Measurements from ENCODE around the gene ATRN. TPM values are rescaled to one million over a fixed set of nuclear protein-coding genes. Genes with fewer than 3 reads are reported as not detected.

Gene ATRN
- total RNA-seq, 2 donors from 2014 or later, result 13.5 to 13.8 TPM

DNA sequence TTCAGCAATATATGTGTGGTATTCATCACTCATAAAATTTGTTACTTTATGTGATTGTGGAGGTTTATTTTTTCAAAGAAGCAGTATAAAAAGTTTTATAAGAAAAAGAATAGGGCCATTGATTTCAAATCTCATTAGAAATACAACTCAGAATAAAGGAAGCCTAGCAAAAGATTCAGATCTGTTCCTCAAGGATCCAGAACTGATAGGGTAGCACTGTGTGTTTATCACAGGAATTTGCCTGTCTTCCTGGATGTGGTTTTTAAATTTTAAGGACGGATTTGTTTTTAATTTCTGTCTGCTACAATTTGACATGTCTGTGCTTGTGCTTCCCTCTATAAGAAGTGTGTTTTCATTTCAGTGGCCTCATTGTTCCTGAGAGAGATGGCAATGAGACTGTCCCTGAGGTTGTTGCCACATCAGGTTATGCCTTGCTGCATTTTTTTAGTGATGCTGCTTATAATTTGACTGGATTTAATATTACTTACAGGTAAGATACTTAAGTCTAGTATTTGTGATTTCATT, 74.6 kb downstream of the ATRN start:
- H3K9me3 ChIP-seq (ENCODE audit: control insufficient read depth, low read length, poor library complexity, severe bottlenecking), result no peaks in the 10 kb centered on the region
- DNase-seq, result no peak
- H3K36me3 Mint-ChIP-seq (ENCODE audit: low read depth), result no peaks in the 10 kb centered on the region
- no peak overlapping the region for H3K4me3 Mint-ChIP-seq
- no peak for ATAC-seq
- peaks cover 7% of the 10 kb centered on the region for H3K4me1 Mint-ChIP-seq
- H3K27me3 Mint-ChIP-seq, result no peaks in the 10 kb centered on the region
- no peak overlapping the region for H3K27ac Mint-ChIP-seq

DNA sequence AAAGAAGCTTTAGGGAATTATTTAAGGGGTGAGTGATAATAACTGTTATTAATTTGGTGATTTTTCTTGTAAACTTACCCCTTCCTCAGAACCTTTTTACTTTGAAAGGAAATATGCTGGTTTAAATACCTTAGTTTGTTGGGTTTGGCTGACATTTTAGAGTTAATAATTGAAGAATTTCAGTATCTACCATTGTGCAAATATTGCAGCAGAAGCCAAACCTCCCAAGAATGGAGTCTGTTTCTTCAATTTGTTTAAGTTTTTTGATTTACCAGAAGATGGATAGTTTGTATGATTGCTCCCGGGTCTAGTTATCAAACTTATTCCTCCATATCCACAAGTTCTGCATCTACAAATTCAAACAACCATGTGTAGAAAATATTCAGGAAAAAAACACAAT, 77.1 kb downstream of the ATRN start:
- DNase-seq, result no peak
- Mint-ChIP-seq H3K4me1 (peaks cover 14% of the 10 kb centered on the region), H3K4me3 (no peak overlapping the region), H3K36me3 (ENCODE audit: low read depth) (peaks cover 7% of the 10 kb centered on the region), H3K27ac (no peak overlapping the region), H3K27me3 (no peaks in the 10 kb centered on the region)
- no peaks in the 10 kb centered on the region for H3K9me3 ChIP-seq (ENCODE audit: control insufficient read depth, low read length, poor library complexity, severe bottlenecking)
- ATAC-seq, result no peak

- no peaks in the 10 kb centered on the region for H3K27me3 Mint-ChIP-seq
- no peaks in the 10 kb centered on the region for H3K9me3 ChIP-seq (ENCODE audit: control insufficient read depth, low read length, poor library complexity, severe bottlenecking)
- DNase-seq (no peak), ATAC-seq (no peak)
- H3K36me3 Mint-ChIP-seq (ENCODE audit: low read depth), result peaks cover 9% of the 10 kb centered on the region
- no peak overlapping the region for H3K4me3 Mint-ChIP-seq
- H3K27ac Mint-ChIP-seq, result no peak overlapping the region
- H3K4me1 Mint-ChIP-seq, result peaks cover 19% of the 10 kb centered on the region
These were observed 80.0 kb downstream of the ATRN start for GRCh38 chr20:3550837-3551236.

- no peak for ATAC-seq
- no peaks in the 10 kb centered on the region for H3K9me3 ChIP-seq (ENCODE audit: control insufficient read depth, low read length, poor library complexity, severe bottlenecking)
- no peak for DNase-seq
- no peak overlapping the region for H3K27ac Mint-ChIP-seq
- no peak overlapping the region for H3K4me3 Mint-ChIP-seq
- H3K4me1 Mint-ChIP-seq, result peaks cover 20% of the 10 kb centered on the region
- no peaks in the 10 kb centered on the region for H3K27me3 Mint-ChIP-seq
- H3K36me3 Mint-ChIP-seq (ENCODE audit: low read depth), result peaks cover 9% of the 10 kb centered on the region
These were observed 81.0 kb downstream of the ATRN start for GRCh38 chr20:3551681-3552434.

DNA sequence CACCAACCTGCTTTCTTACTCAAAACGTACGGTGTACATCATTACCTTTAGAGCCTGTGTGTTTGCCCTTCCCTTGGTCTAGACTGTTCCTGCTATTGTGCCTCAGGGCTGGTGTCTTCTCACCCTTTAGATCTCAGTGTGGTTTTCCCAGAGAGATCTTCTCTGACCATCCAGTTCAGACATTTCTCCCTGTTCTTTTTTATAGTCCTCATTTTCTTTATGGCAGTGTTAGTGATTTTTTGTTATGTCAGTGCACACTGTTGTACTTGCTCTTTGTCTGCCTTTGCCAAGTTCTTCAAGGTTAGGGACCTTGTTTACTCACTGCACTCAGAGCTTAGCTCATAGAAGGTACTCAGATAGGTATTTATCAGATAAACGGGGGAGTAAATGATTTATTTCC, 82.8 kb downstream of the ATRN start:
- Mint-ChIP-seq H3K27me3 (no peaks in the 10 kb centered on the region), H3K4me1 (peaks cover 20% of the 10 kb centered on the region), H3K4me3 (no peak overlapping the region), H3K27ac (no peak overlapping the region), H3K36me3 (ENCODE audit: low read depth) (peaks cover 11% of the 10 kb centered on the region)
- no peak for ATAC-seq
- DNase-seq, result no peak
- no peaks in the 10 kb centered on the region for H3K9me3 ChIP-seq (ENCODE audit: control insufficient read depth, low read length, poor library complexity, severe bottlenecking)

DNA sequence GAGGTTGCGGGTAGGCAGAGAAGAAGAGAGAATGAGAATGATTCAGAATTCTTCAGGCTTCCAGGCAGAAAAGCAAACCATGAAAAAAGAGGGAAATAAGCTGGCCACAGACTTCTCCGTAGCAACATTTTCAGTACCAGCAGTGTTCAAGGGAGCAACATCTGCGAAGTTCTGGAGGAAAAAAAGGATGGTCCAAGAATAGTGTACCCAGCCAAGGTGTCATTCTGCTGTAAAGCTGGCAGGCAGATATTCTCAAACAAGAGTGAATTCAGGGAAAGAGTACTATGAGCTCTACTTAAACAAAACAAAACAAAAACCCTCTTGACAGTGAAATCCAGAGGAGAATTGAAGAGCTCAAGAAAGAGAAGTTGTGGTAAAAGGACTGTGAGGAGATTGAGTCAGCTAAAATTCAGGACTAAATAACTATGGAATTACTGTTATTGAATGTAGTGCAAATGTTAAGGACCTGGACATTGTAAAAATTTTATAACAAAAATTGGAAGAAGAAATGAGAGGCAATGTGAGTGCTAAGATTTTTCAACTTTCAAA, 86.5 kb downstream of the ATRN start:
- Mint-ChIP-seq H3K4me3 (no peak overlapping the region), H3K36me3 (ENCODE audit: low read depth) (peaks cover 6% of the 10 kb centered on the region), H3K4me1 (peaks cover 13% of the 10 kb centered on the region), H3K27ac (no peak overlapping the region), H3K27me3 (no peaks in the 10 kb centered on the region)
- DNase-seq (no peak), ATAC-seq (no peak)
- no peaks in the 10 kb centered on the region for H3K9me3 ChIP-seq (ENCODE audit: control insufficient read depth, low read length, poor library complexity, severe bottlenecking)

GRCh38 chr20:3559231-3559630, 88.4 kb downstream of the ATRN start:
- H3K36me3 Mint-ChIP-seq (ENCODE audit: low read depth), result peaks cover 4% of the 10 kb centered on the region
- H3K9me3 ChIP-seq (ENCODE audit: control insufficient read depth, low read length, poor library complexity, severe bottlenecking), result no peaks in the 10 kb centered on the region
- H3K4me1 Mint-ChIP-seq, result peaks cover 9% of the 10 kb centered on the region
- no peak overlapping the region for H3K4me3 Mint-ChIP-seq
- ATAC-seq (no peak), DNase-seq (no peak)
- no peaks in the 10 kb centered on the region for H3K27me3 Mint-ChIP-seq
- no peak overlapping the region for H3K27ac Mint-ChIP-seq

GRCh38 chr20:3559637-3560036, 88.8 kb downstream of the ATRN start:
- ATAC-seq, result no peak
- no peak overlapping the region for H3K27ac Mint-ChIP-seq
- no peak for DNase-seq
- no peaks in the 10 kb centered on the region for H3K9me3 ChIP-seq (ENCODE audit: control insufficient read depth, low read length, poor library complexity, severe bottlenecking)
- H3K4me3 Mint-ChIP-seq, result no peak overlapping the region
- peaks cover 9% of the 10 kb centered on the region for H3K4me1 Mint-ChIP-seq
- H3K36me3 Mint-ChIP-seq (ENCODE audit: low read depth), result peaks cover 4% of the 10 kb centered on the region
- no peaks in the 10 kb centered on the region for H3K27me3 Mint-ChIP-seq

DNA sequence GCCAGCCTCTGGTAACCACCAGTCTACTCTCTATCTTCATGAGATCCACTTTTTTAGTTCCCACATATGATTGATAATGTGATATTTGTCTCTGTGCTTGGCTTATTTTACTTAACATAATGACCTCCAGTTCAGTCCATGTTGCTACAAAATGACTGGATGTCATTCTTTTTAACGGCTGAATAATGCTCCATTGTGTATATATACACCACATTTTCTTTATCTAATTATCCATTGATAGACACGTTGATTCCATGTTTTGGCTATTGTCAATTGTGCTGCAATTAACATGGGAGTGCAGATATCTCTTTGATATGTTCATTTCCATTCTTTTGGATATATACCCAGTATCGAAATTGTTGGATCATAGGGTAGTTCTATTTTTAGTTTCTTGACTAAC, 89.3 kb downstream of the ATRN start:
- Mint-ChIP-seq H3K36me3 (ENCODE audit: low read depth) (peaks cover 4% of the 10 kb centered on the region), H3K4me3 (no peak overlapping the region), H3K27me3 (no peaks in the 10 kb centered on the region)

DNA sequence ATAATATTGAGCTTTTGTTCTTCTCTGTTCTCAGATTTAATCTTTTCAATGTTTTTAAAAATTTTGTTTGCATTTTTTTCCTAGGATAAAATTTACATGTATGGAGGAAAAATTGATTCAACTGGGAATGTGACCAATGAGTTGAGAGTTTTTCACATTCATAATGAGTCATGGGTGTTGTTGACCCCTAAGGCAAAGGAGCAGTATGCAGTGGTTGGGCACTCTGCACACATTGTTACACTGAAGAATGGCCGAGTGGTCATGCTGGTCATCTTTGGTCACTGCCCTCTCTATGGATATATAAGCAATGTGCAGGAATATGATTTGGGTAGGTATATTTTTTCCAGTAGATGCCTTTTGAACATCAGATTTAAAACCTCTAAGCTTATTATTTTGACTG, 89.8 kb downstream of the ATRN start:
- Mint-ChIP-seq H3K4me3 (no peak overlapping the region), H3K27me3 (no peaks in the 10 kb centered on the region)

More for the DNA sequence above, 89.3 kb downstream of the ATRN start:
- Mint-ChIP-seq H3K4me1 (peaks cover 9% of the 10 kb centered on the region), H3K27ac (peak overlapping the region; percentile 2)
- no peak for ATAC-seq
- DNase-seq, result no peak
- H3K9me3 ChIP-seq (ENCODE audit: control insufficient read depth, low read length, poor library complexity, severe bottlenecking), result no peaks in the 10 kb centered on the region

GRCh38 chr20:3563133-3563532, 92.3 kb downstream of the ATRN start:
- H3K9me3 ChIP-seq (ENCODE audit: control insufficient read depth, low read length, poor library complexity, severe bottlenecking), result no peaks in the 10 kb centered on the region
- peaks cover 5% of the 10 kb centered on the region for H3K36me3 Mint-ChIP-seq (ENCODE audit: low read depth)
- no peaks in the 10 kb centered on the region for H3K27me3 Mint-ChIP-seq
- H3K27ac Mint-ChIP-seq, result no peak overlapping the region
- ATAC-seq (no peak), DNase-seq (no peak)
- peaks cover 5% of the 10 kb centered on the region for H3K4me1 Mint-ChIP-seq
- no peak overlapping the region for H3K4me3 Mint-ChIP-seq

More for the DNA sequence above, 89.8 kb downstream of the ATRN start:
- Mint-ChIP-seq H3K36me3 (ENCODE audit: low read depth) (peaks cover 4% of the 10 kb centered on the region), H3K4me1 (peaks cover 9% of the 10 kb centered on the region), H3K27ac (no peak overlapping the region)
- no peak for DNase-seq
- no peak for ATAC-seq
- no peaks in the 10 kb centered on the region for H3K9me3 ChIP-seq (ENCODE audit: control insufficient read depth, low read length, poor library complexity, severe bottlenecking)

- DNase-seq (no peak), ATAC-seq (no peak)
- Mint-ChIP-seq H3K27ac (peak overlapping the region; percentile 21), H3K27me3 (no peaks in the 10 kb centered on the region), H3K4me1 (peaks cover 6% of the 10 kb centered on the region), H3K36me3 (ENCODE audit: low read depth) (peaks cover 7% of the 10 kb centered on the region), H3K4me3 (no peak overlapping the region)
- no peaks in the 10 kb centered on the region for H3K9me3 ChIP-seq (ENCODE audit: control insufficient read depth, low read length, poor library complexity, severe bottlenecking)
These were observed 92.8 kb downstream of the ATRN start for GRCh38 chr20:3563548-3564177.

DNA sequence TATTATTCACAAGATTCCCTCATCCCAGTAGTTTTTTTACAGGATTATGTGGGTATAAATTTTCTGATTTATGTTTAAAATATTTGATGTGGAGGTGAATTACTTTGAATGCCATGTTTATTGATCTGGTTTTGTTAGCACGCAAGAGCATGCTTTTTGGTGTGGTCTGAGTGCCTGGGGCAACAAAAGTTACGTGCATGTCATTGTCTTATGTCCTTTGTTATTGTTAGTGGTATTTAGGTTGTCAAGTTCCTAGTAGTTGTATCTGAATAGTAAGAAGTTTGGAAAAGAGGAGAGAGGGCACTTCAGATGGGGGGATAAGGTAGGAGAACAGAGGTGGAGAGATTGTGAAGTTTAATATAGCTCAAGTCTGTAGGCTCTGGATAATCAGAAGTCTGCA, 95.0 kb downstream of the ATRN start:
- Mint-ChIP-seq H3K36me3 (ENCODE audit: low read depth) (peaks cover 5% of the 10 kb centered on the region), H3K27ac (no peak overlapping the region), H3K4me3 (no peak overlapping the region), H3K27me3 (no peaks in the 10 kb centered on the region), H3K4me1 (peaks cover 7% of the 10 kb centered on the region)
- no peaks in the 10 kb centered on the region for H3K9me3 ChIP-seq (ENCODE audit: control insufficient read depth, low read length, poor library complexity, severe bottlenecking)
- DNase-seq (no peak), ATAC-seq (no peak)
